MM.1S (cell line): ENCODE results near the gene ZNF598.

Experiments
- CTCF ChIP-seq: fragments of 300-600 bp; sonication (generic); IDR thresholded peaks from 2 replicates; pipeline ENCODE4 v1.5.1; 2016; ENCODE audit warnings: antibody characterized with exemption, low read length, mixed read lengths
- EZH2 ChIP-seq: fragments of 300-600 bp; sonication (generic); optimal IDR thresholded peaks from 2 replicates; pipeline ENCODE3; 2017; ENCODE audit warnings: low read depth, mild to moderate bottlenecking, antibody characterized with exemption, low read length, mixed read lengths
- EZH2phosphoT487 ChIP-seq: fragments of 300-600 bp; sonication (generic); IDR thresholded peaks from 2 replicates; pipeline ENCODE4 v1.6.1; 2018; ENCODE audit warnings: antibody characterized with exemption, low read length

GRCh38 chr16:1960665-1961630 lies 48.7 kb downstream of the ZNF598 start:
- TF ChIP-seq CTCF (no peak), EZH2 (no peak), EZH2phosphoT487 (no peak)
